Left lung (tissue), 10 donors: Measurements from ENCODE around the gene SSTR1. TPM values are rescaled to one million over a fixed set of nuclear protein-coding genes. Genes with fewer than 3 reads are reported as not detected.

Source experiments
- ATAC-seq: fragments of 200-7000 bp; cut with Tn5 transposase; one replicate; pipeline ENCODE4 v1.9.1; 2020; ENCODE audit warnings: moderate library complexity
- DNase-seq, 4 donors: peaks; one replicate each; pipeline ENCODE4 v3.0.0-alpha.2; 2013 to 2020
- H3K27ac ChIP-seq, 2 donors: fragments of 200-600 bp; sonication (generic) in 1 of 2; one replicate each; pipeline versions ENCODE4 v1.5.0 to v1.8.0; 2020 to 2021
- H3K27me3 ChIP-seq, 2 donors: fragments of 200-600 bp; sonication (generic) in 1 of 2; one replicate each; pipeline versions ENCODE4 v1.5.0 to v1.8.0; 2020 to 2021
- H3K36me3 ChIP-seq, 2 donors: fragments of 200-600 bp; sonication (generic) in 1 of 2; one replicate each; pipeline versions ENCODE4 v1.5.0 to v1.8.0; 2020 to 2021
- H3K4me1 ChIP-seq, 2 donors: fragments of 200-600 bp; one replicate each; pipeline ENCODE4 v1.8.0; 2021
- H3K4me3 ChIP-seq, 2 donors: fragments of 200-600 bp; sonication (generic) in 1 of 2; one replicate each; pipeline versions ENCODE4 v1.5.0 to v1.8.0; 2020 to 2021; ENCODE audit warnings: mild to moderate bottlenecking in 1 of 2
- H3K9me3 ChIP-seq, 2 donors: fragments of 200-600 bp; sonication (generic) in 1 of 2; one replicate each; pipeline versions ENCODE4 v1.5.0 to v1.8.0; 2020 to 2021
- intact Hi-C, 2 donors: fragments of 100-400 bp; cut with DNase I; formaldehyde crosslinking; loops; one replicate each; pipeline versions ENCODE4 v1.11.2 to v1.14.2; 2022
- polyA plus RNA-seq, 6 donors: library from polyadenylated mRNA; unstranded; fragments of 120-200 nt; gene quantifications; one replicate each; pipeline ENCODE4 v1.2.1, GENCODE V29; 2013; ENCODE audit not compliant: insufficient read length in 6 of 6
- total RNA-seq, 2 donors: library from RNA; stranded (reverse); fragmentation: NEBNext Ultra II Directional; extraction: Animal tissue kit (Norgen Biotek cat#: 25700); gene quantifications; one replicate each; pipeline ENCODE4 v1.2.1, GENCODE V29; 2021
- TF ChIP-seq, protein P1 (sequence below), 2 donors: fragments of 200-600 bp; sonication (generic) in 1 of 2; IDR thresholded peaks; one replicate each; pipeline versions ENCODE4 v1.5.0 to v1.8.0; 2021; ENCODE audit warnings: antibody characterized with exemption in 2 of 2
- donor health status: DM: no; HTN: yes; CAD: no.
- donor health status: DM: no; HTN: no; CAD: no.

SSTR1 gene
- total and polyA plus RNA-seq, 8 donors = 1.0 to 6.6 (median 3.1) TPM

DNA sequence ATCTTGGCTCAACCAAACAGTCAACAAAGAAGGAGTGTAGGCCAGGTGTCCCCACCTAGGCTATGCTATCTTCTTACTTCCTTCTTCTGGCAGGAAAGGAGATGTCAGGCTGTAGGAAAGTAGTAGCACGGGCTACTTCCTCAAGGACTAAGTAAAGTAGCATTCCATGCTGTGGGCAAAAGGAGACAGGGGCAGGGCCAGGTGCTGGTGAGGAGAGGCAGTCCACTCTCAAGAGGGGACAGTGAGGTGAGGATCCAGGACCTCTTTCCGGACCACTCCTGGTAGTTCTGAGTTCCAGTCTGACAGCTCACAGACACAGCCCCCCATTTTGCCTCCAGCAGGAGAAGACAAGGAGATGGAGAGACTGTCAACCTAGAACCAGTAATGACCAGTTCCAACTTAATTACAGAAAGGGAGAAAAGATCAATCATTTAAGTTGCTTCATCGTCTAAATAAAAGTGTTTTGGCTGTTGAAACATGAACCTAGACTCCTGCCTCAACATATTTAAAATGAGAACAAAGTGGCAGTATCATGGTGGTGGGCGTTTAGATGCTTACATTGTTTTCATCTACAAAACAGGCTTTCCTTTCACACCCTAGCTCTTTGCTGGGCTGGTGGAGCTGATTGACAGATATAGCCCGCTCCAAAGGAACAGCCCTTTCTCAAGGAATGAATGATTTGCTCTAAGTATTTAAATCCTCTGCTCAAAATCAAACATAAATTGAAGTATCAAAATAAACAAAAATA, 5.1 kb upstream of the SSTR1 start:
- no peak for DNase-seq
- no peak for ATAC-seq
- Histone ChIP-seq H3K27ac (no peak overlapping the region), H3K4me3 (no peak overlapping the region), H3K36me3 (no peaks in the 10 kb centered on the region), H3K9me3 (no peaks in the 10 kb centered on the region), H3K27me3 (peaks cover 4 to 12% of the 10 kb centered on the region in 2 donors), H3K4me1 (no peaks in the 10 kb centered on the region)
- TF ChIP-seq, protein P1, sequence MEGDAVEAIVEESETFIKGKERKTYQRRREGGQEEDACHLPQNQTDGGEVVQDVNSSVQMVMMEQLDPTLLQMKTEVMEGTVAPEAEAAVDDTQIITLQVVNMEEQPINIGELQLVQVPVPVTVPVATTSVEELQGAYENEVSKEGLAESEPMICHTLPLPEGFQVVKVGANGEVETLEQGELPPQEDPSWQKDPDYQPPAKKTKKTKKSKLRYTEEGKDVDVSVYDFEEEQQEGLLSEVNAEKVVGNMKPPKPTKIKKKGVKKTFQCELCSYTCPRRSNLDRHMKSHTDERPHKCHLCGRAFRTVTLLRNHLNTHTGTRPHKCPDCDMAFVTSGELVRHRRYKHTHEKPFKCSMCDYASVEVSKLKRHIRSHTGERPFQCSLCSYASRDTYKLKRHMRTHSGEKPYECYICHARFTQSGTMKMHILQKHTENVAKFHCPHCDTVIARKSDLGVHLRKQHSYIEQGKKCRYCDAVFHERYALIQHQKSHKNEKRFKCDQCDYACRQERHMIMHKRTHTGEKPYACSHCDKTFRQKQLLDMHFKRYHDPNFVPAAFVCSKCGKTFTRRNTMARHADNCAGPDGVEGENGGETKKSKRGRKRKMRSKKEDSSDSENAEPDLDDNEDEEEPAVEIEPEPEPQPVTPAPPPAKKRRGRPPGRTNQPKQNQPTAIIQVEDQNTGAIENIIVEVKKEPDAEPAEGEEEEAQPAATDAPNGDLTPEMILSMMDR (IDR thresholded peaks at IDR 0.05) = no peak
- intact Hi-C loops = no loop called here

DNA sequence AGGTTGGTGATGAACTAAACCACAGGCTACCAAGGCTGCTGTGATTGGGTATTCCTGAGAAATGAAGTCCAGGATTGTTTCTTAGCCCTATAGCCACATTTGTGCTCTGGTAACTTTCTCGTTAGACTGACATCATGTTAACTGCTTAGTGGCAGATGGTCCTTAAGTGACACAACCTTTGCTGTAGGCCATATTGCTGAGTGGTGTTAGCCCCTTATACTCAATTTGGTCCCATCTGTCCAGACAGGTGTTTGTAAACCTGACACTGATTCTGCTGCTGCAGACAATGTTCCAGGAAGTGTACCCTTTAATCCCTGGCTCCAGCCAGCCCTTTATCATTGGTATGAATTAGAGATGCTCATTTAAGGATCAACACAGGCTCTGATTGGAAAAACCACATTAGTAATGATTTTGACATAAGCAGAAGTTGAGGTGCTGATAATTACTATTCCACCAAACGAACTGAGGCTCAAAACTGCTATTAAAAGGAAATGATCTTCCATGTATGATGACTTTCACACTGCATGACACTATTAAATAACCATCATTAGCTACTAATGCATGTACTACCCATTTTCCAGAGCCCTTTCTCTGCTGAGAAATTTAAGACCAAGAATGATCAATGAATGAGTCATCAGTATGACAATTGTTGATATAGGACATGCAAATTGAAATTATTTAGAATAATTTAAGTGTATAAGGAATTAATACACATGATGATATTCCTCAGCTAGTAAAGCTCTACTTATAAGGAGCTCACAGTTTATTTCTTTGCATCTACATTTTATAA, 3.6 kb upstream of the SSTR1 start:
- Histone ChIP-seq H3K4me1 (peaks cover 0 to 6% of the 10 kb centered on the region in 2 donors), H3K9me3 (no peaks in the 10 kb centered on the region), H3K27ac (no peak overlapping the region), H3K36me3 (no peaks in the 10 kb centered on the region), H3K27me3 (peaks cover 19 to 27% of the 10 kb centered on the region in 2 donors), H3K4me3 (no peak overlapping the region)
- DNase-seq (no peak), ATAC-seq (no peak)
- intact Hi-C loops = no loop called here
- TF ChIP-seq, protein P1 (IDR thresholded peaks at IDR 0.05) = no peak

DNA sequence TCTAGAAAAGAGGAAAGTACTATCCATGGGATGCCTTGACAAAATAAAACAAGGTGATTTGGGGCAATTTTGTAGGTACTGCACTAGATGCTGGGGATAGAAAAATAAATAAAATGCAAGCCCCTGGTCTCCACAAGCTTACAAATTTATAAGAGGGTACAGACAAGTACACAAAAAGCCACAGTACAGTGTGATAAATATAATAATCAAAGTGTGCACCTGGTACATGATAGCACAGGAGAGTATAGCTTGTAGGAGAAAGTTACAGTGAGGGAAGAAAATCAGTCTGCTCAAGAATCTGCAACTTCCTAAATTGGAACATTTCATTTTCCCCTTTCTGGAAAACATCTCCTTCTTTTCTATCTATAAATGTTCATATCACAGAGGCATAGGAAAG, 3.0 kb upstream of the SSTR1 start:
- intact Hi-C loops = no loop called here
- ATAC-seq = no peak
- TF ChIP-seq, protein P1 (IDR thresholded peaks at IDR 0.05) = no peak

DNA sequence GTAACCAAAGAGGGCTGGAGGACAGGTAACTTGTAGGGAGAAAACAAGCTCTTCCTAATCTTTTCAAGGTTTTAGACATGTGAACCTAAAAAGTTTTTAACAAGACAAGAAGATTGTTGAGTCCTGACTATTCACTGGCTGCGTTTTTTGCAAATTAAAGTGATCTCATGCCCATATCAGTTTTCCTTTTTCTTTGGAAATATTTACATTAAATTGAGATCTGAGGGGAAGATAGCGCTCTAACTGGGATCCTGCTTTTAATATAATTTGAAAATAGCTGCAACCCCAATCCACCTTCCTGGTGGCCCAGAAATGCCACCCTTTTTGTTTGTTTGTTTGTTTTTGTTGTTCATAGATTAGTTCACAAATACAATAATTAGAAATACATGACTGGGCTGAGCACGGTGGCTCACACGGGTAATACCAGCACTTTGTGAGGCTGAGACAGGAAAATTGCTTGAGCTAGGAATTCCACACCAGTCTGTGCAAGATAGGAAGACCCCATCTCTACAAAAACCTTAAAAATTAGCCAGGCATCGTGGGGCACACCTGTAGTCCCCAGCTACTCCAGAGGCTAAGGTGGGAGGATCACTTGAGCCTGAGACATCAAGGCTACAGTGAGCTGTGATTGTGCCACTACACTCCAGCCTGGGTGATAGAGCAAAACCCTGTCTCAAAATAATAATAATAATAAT, 2.4 kb upstream of the SSTR1 start:
- intact Hi-C loops = no loop called here
- Histone ChIP-seq H3K27ac (no peak overlapping the region), H3K4me1 (peaks cover 0 to 13% of the 10 kb centered on the region in 2 donors), H3K4me3 (no peak overlapping the region), H3K27me3 (peaks cover 30 to 38% of the 10 kb centered on the region in 2 donors), H3K9me3 (no peaks in the 10 kb centered on the region), H3K36me3 (no peaks in the 10 kb centered on the region)
- DNase-seq = no peak
- ATAC-seq = no peak
- TF ChIP-seq, protein P1 (IDR thresholded peaks at IDR 0.05) = no peak

More for the DNA sequence above, 3.0 kb upstream of the SSTR1 start:
- Histone ChIP-seq H3K27ac (no peak overlapping the region), H3K4me1 (peaks cover 0 to 12% of the 10 kb centered on the region in 2 donors), H3K27me3 (peaks cover 25 to 32% of the 10 kb centered on the region in 2 donors), H3K4me3 (no peak overlapping the region), H3K9me3 (no peaks in the 10 kb centered on the region), H3K36me3 (no peaks in the 10 kb centered on the region)
- no peak for DNase-seq
